OCI-LY1 (cell line): Measurements from ENCODE around the gene HECA.

ENCODE experiments used
- CTCF ChIP-seq: fragments of 200-600 bp; sonication (generic), shearing (Covaris generic); IDR thresholded peaks from 2 replicates; pipeline ENCODE4 v1.5.1; 2017; ENCODE audit warnings: mild to moderate bottlenecking, antibody characterized with exemption, low read length, moderate library complexity, mixed read lengths
- EZH2 ChIP-seq: fragments of 200-600 bp; sonication (generic), shearing (Covaris generic); IDR thresholded peaks from 2 replicates; pipeline ENCODE4 v1.8.0; 2017; ENCODE audit warnings: borderline replicate concordance, mixed run types, mild to moderate bottlenecking, antibody characterized with exemption, low read length, moderate library complexity, mixed read lengths

GRCh38 chr6:139166238-139166955 is 31.5 kb downstream of the HECA start:
- no peak for TF ChIP-seq CTCF
- TF ChIP-seq EZH2, result no peak
